GM12878 (cell line): ENCODE data around the gene MED6. TPM values are rescaled to one million over a fixed set of nuclear protein-coding genes. Genes with fewer than 3 reads are reported as not detected.

Source experiments
- ATAC-seq: fragments of 200-7000 bp; cut with Tn5 transposase; 3 replicates; pipeline ENCODE4 v1.9.1; 2020; ENCODE audit warnings: mild to moderate bottlenecking, moderate library complexity
- BruUV-seq: library from RNA; stranded (reverse); fragments of 400-500 nt; replicated peaks from 2 replicates; lab custom pipeline; 2021; lab: Mats Ljungman, UMichigan
- CTCF ChIA-PET: fragments of 300-600 bp; sonication (Branson Sonifier 250); formaldehyde crosslinking; extraction: SDS; loops from one replicate; lab custom pipeline; 2021; ENCODE audit warnings: inconsistent platforms; lab: Yijun Ruan, JAX
- POLR2A ChIA-PET: fragments of 350-600 bp; formaldehyde crosslinking; extraction: SDS; loops from one replicate; lab custom pipeline; 2021; ENCODE audit warnings: inconsistent platforms; lab: Charles Lee
- RAD21 ChIA-PET: fragments of 300-600 bp; sonication (Branson Sonifier 250); formaldehyde crosslinking; loops from one replicate; lab custom pipeline; 2023; ENCODE audit warnings: antibody characterized with exemption; ENCODE audit not compliant: unreplicated experiment; lab: Charles Lee
- SMC1A ChIA-PET: fragments of 300-600 bp; sonication (Branson Sonifier 250); formaldehyde crosslinking; loops from one replicate; lab custom pipeline; 2023; ENCODE audit not compliant: unreplicated experiment, uncharacterized antibody; lab: Charles Lee
- DNase-seq: peaks from one replicate; pipeline ENCODE4 v3.0.0-alpha.2; 2011; ENCODE audit warnings: low read depth, low spot score
- FAIRE-seq: peaks from 3 replicates; lab custom pipeline; 2011; peaks lifted over from hg19 to GRCh38; lab: Jason Lieb, UNC
- H2AFZ ChIP-seq: 2 replicates; pipeline ENCODE4 v1.6.0; 2011; ENCODE audit warnings: low read depth, low read length, control low read depth; ENCODE audit not compliant: control insufficient read depth
- H3K27ac ChIP-seq: 2 replicates; pipeline ENCODE4 v1.5.1; 2011; ENCODE audit warnings: control low read depth; ENCODE audit not compliant: control insufficient read depth, insufficient read depth
- H3K27me3 ChIP-seq, 2 experiments: replicated peaks in 1 of 2; 2 replicates each; pipeline versions ENCODE4 v1.6.0 to v1.6.1; 2011; ENCODE audit warnings: low read length in 1 of 2; ENCODE audit not compliant: control insufficient read depth in 2 of 2, insufficient read depth in 2 of 2
- H3K36me3 ChIP-seq, 2 experiments: 2 replicates each; pipeline ENCODE4 v1.5.1; 2011; ENCODE audit warnings: low read length in 1 of 2; ENCODE audit not compliant: control insufficient read depth in 2 of 2, insufficient read depth in 2 of 2
- H3K4me1 ChIP-seq: 2 replicates; pipeline ENCODE4 v1.6.1; 2011; ENCODE audit warnings: mild to moderate bottlenecking, low read length, moderate library complexity, mixed read lengths; ENCODE audit not compliant: control insufficient read depth, insufficient read depth
- H3K4me2 ChIP-seq: 2 replicates; pipeline ENCODE4 v1.6.0; 2011; ENCODE audit warnings: control low read depth; ENCODE audit not compliant: control insufficient read depth, insufficient read depth
- H3K4me3 ChIP-seq: fragments of 200-600 bp; sonication (generic); 2 replicates; pipeline ENCODE4 v1.5.1; 2016
- H3K79me2 ChIP-seq: 2 replicates; pipeline ENCODE4 v1.6.0; 2011; ENCODE audit warnings: low read length; ENCODE audit not compliant: control insufficient read depth, insufficient read depth
- H3K9ac ChIP-seq: 2 replicates; pipeline ENCODE4 v1.8.0; 2011; ENCODE audit warnings: low read length, control low read depth, mixed read lengths; ENCODE audit not compliant: control insufficient read depth, insufficient read depth
- H3K9me3 ChIP-seq: replicated peaks from 3 replicates; pipeline ENCODE4 v1.5.1; 2011; ENCODE audit warnings: mild to moderate bottlenecking, low read length; ENCODE audit not compliant: control insufficient read depth, insufficient read depth
- H4K20me1 ChIP-seq: 2 replicates; pipeline ENCODE4 v1.6.0; 2011; ENCODE audit not compliant: control insufficient read depth, insufficient read depth
- CHD1 ChIP-seq: IDR thresholded peaks from 2 replicates; pipeline ENCODE4 v1.6.1; 2012; ENCODE audit warnings: low read depth, low read length, improper control_type of control experiment
- ESRRA ChIP-seq: IDR thresholded peaks from 2 replicates; pipeline ENCODE4 v1.6.1; 2012; ENCODE audit warnings: mild to moderate bottlenecking, low read length, improper control_type of control experiment
- MEF2B ChIP-seq: fragments of 450-650 bp; IDR thresholded peaks from 2 replicates; pipeline ENCODE4 v1.6.1; 2018; ENCODE audit warnings: mild to moderate bottlenecking, moderate library complexity; ENCODE audit not compliant: partially characterized antibody, poor library complexity, severe bottlenecking
- POLR2AphosphoS5 ChIP-seq: IDR thresholded peaks from 2 replicates; pipeline ENCODE4 v1.6.1; 2011; ENCODE audit warnings: mild to moderate bottlenecking, low read length, inconsistent platforms
- RB1 ChIP-seq: fragments of 450-650 bp; formaldehyde crosslinking; IDR thresholded peaks from 2 replicates; pipeline ENCODE4 v1.6.1; 2017; ENCODE audit warnings: mild to moderate bottlenecking, borderline replicate concordance
- RFX5 ChIP-seq: IDR thresholded peaks from 2 replicates; pipeline ENCODE4 v1.6.1; 2011; ENCODE audit warnings: low read depth, low read length, improper control_type of control experiment
- TCF7 ChIP-seq: IDR thresholded peaks from 2 replicates; pipeline ENCODE4 v1.6.1; 2014; ENCODE audit warnings: antibody characterized with exemption, borderline replicate concordance
- in situ Hi-C: fragments of 300-500 bp; cut with MboI; formaldehyde crosslinking; loops from 9 replicates; pipeline ENCODE4 v1.14.3; 2018; ENCODE audit warnings: mixed read lengths
- intact Hi-C: fragments of 100-400 bp; cut with micrococcal nuclease; formaldehyde crosslinking; loops from one replicate; pipeline ENCODE4 v1.14.2; 2022; ENCODE audit not compliant: unreplicated experiment
- polyA plus RNA-seq, 11 experiments: library from polyadenylated mRNA; depleted of rRNA in 4 of 11; unstranded in 6 of 11; stranded (reverse) in 5 of 11; fragments of >200 nt; fragmentation: Nextera tagmentation in 4 of 11; fragmentation: Illumina TruSeq in 1 of 11; extraction: Ambion mirVana in 4 of 11; extraction: Trizol in 1 of 11; gene quantifications; 1 replicate in 1 of 11; 2 replicates in 10 of 11; pipeline versions ENCODE4 v1.2.1 to v1.2.3, GENCODE V29; 2011 to 2016; ENCODE audit warnings: inconsistent platforms in 2 of 11, missing spikeins in 2 of 11, low read depth in 1 of 11
- total RNA-seq, 4 experiments: library from RNA; depleted of rRNA in 3 of 4; stranded (reverse); fragments of >200 nt in 3 of 4; fragmentation: Illumina TruSeq in 1 of 4; extraction: Trizol in 1 of 4; gene quantifications; 2 replicates each; pipeline versions ENCODE4 v1.2.1 to v1.2.3, GENCODE V29; 2013 to 2021
- TF ChIP-seq, protein P1 (sequence below): IDR thresholded peaks from 2 replicates; pipeline ENCODE4 v1.6.1; 2012; ENCODE audit warnings: low read length, inconsistent platforms
- TF ChIP-seq, protein P2 (sequence below): fragments of 450-650 bp; IDR thresholded peaks from 2 replicates; pipeline ENCODE4 v1.6.1; 2018; ENCODE audit warnings: mild to moderate bottlenecking, low read depth, moderate library complexity; ENCODE audit not compliant: partially characterized antibody
- TF ChIP-seq, protein P3 (sequence below): fragments of 450-650 bp; IDR thresholded peaks from 2 replicates; pipeline ENCODE4 v1.6.1; 2014; ENCODE audit warnings: mild to moderate bottlenecking
- TF ChIP-seq, protein P4 (sequence below): fragments of 450-650 bp; IDR thresholded peaks from 2 replicates; pipeline ENCODE4 v1.6.1; 2017; ENCODE audit warnings: mild to moderate bottlenecking, low read depth, inconsistent platforms; ENCODE audit not compliant: poor library complexity, severe bottlenecking
- TF ChIP-seq, protein P5 (sequence below): fragments of 450-650 bp; IDR thresholded peaks from 2 replicates; pipeline ENCODE4 v1.6.1; 2017; ENCODE audit warnings: mild to moderate bottlenecking, moderate library complexity

Gene MED6
- total and polyA plus RNA-seq, 10 of the 15 experiments (the other 5 are each of a cell fraction or from before 2014, with no cell fraction given): 29.2 to 74.9 (median 46.2) TPM

DNA sequence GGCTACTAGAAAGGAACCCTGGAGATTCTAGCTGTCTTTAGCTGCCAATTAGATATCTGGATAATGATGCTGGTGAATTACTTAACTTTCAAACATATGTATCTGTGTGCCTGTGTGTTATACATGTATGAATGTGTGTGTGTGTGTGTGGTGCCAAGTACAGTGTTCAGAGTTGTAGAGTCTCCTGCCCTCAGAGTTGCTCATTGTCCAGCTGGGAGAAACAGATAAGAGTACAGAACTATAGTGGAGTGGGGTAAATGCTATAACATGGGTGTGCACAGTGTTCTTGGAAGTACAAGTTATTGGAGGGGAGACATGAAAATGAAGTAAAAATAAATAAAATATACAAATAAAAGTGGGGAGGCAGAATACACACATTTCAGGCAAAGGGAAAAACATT is 42.1 kb downstream of the MED6 start:
- Histone ChIP-seq H2AFZ (no peak overlapping the region), H3K4me1 (no peaks in the 10 kb centered on the region), H3K9ac (no peak overlapping the region), H3K4me2 (no peak overlapping the region), H3K27ac (no peak overlapping the region), H3K36me3 (no peaks in the 10 kb centered on the region), H3K4me3 (no peak overlapping the region), H3K79me2 (no peaks in the 10 kb centered on the region), H3K9me3 (no peaks in the 10 kb centered on the region; the same call in 2 of the 3 replicates), H3K27me3 (no peaks in the 10 kb centered on the region), H4K20me1 (no peaks in the 10 kb centered on the region)
- ChIA-PET CTCF (interaction anchor here (1.2 to 1.4 kb wide), 3 partner anchors 18 to 471 kb away, joined by 3 to 5 read pairs (median 4); no protein-coding TSS in a partner anchor), RAD21 (no interaction called here), POLR2A (no interaction called here), SMC1A (no interaction called here)
- BruUV-seq: no TSS peak
- intact Hi-C loops (no loop called here), in situ Hi-C loops (no loop called here)
- FAIRE-seq (no peak), DNase-seq (no peak), ATAC-seq (no peak)
- no peak for TF ChIP-seq RFX5
- TF ChIP-seq CHD1: no peak
- TF ChIP-seq, protein P1, sequence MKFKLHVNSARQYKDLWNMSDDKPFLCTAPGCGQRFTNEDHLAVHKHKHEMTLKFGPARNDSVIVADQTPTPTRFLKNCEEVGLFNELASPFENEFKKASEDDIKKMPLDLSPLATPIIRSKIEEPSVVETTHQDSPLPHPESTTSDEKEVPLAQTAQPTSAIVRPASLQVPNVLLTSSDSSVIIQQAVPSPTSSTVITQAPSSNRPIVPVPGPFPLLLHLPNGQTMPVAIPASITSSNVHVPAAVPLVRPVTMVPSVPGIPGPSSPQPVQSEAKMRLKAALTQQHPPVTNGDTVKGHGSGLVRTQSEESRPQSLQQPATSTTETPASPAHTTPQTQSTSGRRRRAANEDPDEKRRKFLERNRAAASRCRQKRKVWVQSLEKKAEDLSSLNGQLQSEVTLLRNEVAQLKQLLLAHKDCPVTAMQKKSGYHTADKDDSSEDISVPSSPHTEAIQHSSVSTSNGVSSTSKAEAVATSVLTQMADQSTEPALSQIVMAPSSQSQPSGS: no peak
- TF ChIP-seq, protein P2, sequence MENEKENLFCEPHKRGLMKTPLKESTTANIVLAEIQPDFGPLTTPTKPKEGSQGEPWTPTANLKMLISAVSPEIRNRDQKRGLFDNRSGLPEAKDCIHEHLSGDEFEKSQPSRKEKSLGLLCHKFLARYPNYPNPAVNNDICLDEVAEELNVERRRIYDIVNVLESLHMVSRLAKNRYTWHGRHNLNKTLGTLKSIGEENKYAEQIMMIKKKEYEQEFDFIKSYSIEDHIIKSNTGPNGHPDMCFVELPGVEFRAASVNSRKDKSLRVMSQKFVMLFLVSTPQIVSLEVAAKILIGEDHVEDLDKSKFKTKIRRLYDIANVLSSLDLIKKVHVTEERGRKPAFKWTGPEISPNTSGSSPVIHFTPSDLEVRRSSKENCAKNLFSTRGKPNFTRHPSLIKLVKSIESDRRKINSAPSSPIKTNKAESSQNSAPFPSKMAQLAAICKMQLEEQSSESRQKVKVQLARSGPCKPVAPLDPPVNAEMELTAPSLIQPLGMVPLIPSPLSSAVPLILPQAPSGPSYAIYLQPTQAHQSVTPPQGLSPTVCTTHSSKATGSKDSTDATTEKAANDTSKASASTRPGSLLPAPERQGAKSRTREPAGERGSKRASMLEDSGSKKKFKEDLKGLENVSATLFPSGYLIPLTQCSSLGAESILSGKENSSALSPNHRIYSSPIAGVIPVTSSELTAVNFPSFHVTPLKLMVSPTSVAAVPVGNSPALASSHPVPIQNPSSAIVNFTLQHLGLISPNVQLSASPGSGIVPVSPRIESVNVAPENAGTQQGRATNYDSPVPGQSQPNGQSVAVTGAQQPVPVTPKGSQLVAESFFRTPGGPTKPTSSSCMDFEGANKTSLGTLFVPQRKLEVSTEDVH: no peak
- TF ChIP-seq, protein P3, sequence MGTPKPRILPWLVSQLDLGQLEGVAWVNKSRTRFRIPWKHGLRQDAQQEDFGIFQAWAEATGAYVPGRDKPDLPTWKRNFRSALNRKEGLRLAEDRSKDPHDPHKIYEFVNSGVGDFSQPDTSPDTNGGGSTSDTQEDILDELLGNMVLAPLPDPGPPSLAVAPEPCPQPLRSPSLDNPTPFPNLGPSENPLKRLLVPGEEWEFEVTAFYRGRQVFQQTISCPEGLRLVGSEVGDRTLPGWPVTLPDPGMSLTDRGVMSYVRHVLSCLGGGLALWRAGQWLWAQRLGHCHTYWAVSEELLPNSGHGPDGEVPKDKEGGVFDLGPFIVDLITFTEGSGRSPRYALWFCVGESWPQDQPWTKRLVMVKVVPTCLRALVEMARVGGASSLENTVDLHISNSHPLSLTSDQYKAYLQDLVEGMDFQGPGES: no peak
- TF ChIP-seq POLR2AphosphoS5: no peak
- no peak for TF ChIP-seq RB1
- TF ChIP-seq, protein P4, sequence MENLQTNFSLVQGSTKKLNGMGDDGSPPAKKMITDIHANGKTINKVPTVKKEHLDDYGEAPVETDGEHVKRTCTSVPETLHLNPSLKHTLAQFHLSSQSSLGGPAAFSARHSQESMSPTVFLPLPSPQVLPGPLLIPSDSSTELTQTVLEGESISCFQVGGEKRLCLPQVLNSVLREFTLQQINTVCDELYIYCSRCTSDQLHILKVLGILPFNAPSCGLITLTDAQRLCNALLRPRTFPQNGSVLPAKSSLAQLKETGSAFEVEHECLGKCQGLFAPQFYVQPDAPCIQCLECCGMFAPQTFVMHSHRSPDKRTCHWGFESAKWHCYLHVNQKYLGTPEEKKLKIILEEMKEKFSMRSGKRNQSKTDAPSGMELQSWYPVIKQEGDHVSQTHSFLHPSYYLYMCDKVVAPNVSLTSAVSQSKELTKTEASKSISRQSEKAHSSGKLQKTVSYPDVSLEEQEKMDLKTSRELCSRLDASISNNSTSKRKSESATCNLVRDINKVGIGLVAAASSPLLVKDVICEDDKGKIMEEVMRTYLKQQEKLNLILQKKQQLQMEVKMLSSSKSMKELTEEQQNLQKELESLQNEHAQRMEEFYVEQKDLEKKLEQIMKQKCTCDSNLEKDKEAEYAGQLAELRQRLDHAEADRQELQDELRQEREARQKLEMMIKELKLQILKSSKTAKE: no peak
- no peak for TF ChIP-seq ESRRA
- TF ChIP-seq, protein P5, sequence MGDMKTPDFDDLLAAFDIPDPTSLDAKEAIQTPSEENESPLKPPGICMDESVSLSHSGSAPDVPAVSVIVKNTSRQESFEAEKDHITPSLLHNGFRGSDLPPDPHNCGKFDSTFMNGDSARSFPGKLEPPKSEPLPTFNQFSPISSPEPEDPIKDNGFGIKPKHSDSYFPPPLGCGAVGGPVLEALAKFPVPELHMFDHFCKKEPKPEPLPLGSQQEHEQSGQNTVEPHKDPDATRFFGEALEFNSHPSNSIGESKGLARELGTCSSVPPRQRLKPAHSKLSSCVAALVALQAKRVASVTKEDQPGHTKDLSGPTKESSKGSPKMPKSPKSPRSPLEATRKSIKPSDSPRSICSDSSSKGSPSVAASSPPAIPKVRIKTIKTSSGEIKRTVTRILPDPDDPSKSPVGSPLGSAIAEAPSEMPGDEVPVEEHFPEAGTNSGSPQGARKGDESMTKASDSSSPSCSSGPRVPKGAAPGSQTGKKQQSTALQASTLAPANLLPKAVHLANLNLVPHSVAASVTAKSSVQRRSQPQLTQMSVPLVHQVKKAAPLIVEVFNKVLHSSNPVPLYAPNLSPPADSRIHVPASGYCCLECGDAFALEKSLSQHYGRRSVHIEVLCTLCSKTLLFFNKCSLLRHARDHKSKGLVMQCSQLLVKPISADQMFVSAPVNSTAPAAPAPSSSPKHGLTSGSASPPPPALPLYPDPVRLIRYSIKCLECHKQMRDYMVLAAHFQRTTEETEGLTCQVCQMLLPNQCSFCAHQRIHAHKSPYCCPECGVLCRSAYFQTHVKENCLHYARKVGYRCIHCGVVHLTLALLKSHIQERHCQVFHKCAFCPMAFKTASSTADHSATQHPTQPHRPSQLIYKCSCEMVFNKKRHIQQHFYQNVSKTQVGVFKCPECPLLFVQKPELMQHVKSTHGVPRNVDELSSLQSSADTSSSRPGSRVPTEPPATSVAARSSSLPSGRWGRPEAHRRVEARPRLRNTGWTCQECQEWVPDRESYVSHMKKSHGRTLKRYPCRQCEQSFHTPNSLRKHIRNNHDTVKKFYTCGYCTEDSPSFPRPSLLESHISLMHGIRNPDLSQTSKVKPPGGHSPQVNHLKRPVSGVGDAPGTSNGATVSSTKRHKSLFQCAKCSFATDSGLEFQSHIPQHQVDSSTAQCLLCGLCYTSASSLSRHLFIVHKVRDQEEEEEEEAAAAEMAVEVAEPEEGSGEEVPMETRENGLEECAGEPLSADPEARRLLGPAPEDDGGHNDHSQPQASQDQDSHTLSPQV: no peak
- TF ChIP-seq TCF7: no peak
- no peak for TF ChIP-seq MEF2B
